NCI-H2081 treated with DMSO at 0.1 percent for 48 hours (cell line): Measurements from ENCODE around the gene SLX4IP.

Experiments
- DNase-seq: peaks from one replicate; lab custom pipeline; 2025; lab: John Stamatoyannopoulos, UW

Gene SLX4IP

DNA sequence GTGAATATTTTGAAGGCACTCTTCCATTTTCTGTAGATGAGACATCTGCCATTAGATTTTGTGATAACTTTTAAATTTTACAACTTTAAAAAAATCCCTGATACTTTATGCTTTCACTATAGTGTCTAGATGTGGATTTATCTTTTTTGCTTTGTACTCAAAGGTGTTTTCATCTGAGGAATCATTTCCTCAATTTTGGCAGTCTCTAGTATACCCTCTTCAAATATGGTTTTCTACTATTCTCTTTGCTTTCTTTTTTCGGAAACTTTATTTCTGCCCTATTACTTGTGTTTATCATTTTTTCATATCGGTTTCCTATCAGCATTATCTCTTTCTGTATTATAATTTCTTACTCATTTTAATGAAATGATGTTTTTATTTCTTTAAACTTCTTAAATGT is 62.2 kb downstream of the SLX4IP start:
- no peak for DNase-seq

DNA sequence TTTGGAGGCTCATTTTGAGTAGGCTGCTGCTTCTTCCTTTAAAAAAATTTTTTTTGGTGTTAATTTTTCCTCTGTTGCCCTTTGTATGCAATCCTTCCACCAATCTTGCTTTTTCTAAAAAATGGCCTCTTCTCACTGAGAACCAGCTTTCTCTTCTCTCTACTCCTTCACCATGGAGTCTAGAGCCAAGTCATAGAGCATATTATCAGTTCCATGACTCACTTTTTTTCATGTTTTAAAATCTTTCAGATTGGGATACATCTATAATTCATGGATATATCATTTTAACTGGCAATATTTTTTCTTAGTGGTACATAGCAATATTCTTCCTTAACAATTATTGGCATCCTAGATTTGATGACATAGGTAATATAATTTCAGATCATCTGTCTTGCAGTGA is 62.7 kb downstream of the SLX4IP start:
- DNase-seq: no peak

DNA sequence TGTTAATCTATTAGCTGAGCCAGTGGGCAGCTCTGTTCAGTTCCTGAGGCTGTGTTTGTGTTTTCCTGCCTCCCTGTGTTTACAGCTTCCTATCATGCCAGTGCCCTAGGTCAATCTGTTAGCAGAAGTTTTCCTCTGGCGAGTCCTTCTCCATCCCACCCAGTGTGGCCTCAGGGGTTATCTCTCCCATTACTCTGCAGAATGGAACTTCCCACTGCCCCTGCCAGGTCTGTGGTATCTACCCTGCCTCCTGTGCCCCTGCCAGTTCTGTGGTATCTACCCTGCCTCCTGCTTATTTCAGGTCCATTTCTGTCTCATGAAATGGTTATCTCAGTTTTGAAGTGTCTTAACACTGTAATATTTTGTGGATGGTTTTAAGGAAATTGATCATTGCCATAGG is 63.1 kb downstream of the SLX4IP start:
- no peak for DNase-seq

DNA sequence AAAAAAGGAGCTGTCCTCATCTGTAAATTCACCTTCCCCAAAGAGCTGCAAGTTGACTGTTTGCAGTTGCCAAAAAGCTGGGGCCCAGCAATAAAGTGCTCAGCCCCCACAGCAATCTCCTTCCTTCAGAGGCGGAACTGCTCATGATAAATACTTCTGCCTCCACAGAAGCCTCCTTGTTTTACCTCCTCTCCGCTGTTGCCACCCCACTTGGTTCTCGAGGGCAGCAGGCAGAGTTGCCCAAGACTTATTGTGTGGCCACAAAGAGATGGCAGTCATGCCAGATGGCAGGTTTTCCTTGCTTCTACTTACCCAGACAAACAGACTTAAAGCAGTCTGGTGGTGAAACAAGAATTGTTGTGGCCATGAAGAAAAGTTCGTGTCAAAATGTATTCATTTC is 66.3 kb downstream of the SLX4IP start:
- no peak for DNase-seq

DNA sequence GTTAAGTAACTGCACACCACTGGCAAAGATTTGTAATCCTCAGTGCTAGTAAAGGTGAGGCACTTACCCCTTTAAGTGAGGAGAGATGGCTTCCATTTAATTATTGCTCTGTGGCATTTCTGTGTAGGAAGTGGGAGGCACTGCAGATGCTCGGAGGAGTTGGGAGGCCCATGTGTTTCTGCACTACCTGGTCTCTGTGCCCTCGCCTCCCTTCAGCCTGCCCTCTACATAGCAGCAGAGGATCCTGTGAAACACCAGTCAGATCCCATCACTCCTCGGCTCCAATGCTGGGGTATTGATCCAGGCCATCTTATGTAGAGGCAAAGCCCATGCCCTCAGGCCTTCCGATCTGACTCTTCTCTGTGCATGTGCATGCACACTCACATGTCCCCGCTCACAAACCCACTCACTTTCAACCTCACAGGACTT is 67.0 kb downstream of the SLX4IP start:
- DNase-seq: no peak

DNA sequence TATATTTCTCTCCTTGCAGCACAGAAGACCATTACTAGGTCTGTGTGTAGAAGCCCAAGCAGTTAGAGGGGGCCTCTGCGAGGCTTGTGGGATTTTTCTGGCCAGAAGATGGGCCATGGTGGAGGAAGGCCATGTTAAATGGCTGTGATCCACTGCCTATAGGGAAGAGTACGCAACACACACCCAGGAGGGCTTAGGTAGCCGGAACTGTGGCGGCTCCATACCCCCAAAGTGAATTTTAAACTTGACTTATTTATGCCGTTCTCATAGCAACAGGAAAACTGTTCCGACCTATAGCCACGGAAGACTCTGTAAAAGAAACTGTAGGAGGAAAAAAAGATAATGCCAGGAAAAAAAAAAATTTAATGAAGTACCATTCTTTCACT is 69.5 kb downstream of the SLX4IP start:
- DNase-seq: no peak

DNA sequence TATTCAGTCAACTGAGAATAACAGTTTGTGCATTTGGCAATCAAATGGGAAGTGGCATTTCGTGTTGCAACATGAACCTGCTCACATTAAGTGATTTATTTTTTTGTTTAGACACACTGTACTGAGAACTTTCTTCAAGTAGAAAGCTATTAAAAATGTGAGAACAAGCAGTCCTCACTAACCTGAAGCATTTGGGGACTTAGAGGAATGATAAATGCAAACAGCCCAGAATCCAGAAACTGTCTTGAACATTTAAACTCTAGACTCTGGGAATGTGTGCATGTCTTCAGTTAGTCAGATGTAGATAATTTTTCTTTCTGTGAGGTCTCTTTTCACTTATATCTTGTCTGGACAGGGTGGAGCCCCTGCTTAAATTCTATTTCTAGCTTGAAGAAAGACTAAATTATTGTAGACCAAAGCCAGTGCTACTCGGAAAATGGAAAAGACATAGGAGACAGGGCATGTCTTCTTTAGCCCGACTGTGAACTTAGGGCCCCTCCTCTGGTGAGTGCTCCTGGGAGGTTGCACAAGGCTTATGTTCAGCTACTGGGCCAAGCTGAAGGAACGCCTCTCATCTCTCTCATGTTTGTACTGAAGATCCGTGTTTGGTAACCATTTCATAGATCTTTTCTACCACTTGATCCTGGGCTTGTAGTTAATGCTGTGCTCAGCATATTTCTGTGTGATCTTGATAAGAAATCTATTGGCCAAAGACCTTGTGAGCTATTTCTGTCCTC is 70.1 kb downstream of the SLX4IP start:
- DNase-seq: no peak

DNA sequence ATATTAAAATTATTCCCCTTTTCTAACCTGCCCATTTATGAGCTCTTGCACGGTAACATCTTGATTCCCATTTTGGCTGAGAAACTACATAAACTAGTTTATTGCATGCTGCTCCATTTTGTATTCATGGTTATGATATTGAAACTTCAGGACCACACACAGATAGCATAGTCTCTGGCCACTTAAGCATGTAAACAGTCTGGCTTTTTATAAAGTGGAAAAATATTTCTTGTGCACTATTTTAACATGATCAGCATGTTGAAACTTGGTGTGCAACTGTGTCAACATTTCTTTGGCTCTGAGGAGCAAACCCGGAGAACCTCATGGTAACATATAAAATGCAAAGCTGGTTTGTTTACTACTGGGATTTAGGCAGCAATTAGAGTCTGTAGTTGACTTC is 70.7 kb downstream of the SLX4IP start:
- DNase-seq: no peak

DNA sequence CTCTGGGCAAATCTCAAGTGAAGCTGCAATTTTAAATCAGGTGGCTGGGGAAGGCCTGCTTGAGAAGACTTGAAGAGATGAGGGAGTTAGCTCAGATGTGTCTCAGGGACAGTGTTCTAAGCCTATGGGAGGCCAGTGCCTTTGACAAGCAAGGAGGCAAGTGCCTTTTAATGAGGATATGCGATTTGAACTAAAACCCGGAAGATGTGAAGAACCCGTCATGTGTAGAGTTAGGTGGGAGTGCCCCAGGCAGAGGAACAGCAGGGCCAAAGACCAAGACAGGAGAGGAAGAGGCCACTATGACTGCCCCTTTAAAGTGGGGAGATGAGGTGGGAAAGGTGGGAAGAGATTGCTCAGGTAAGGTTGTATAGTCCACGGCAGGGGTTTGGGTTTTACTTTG is 71.9 kb downstream of the SLX4IP start:
- no peak for DNase-seq

DNA sequence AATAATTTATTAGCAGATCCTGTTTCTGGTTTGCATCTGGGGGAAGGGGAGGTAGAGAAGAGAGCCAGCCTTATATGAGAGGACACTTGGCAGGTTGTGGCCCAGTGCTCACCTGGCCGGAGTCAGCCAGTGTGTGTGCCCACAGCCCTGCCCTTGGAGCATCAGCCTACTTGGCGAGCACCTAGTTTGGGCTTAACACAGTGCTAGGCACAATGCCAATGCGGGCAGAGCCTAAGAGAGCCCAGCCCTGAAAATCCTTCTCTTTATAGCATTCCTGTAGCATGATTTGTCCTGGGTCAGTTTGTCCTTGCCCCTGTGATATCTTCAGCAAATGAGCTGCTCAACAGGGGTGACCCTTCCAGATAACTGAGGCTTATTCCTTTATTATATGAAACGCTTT is 73.0 kb downstream of the SLX4IP start:
- no peak for DNase-seq

DNA sequence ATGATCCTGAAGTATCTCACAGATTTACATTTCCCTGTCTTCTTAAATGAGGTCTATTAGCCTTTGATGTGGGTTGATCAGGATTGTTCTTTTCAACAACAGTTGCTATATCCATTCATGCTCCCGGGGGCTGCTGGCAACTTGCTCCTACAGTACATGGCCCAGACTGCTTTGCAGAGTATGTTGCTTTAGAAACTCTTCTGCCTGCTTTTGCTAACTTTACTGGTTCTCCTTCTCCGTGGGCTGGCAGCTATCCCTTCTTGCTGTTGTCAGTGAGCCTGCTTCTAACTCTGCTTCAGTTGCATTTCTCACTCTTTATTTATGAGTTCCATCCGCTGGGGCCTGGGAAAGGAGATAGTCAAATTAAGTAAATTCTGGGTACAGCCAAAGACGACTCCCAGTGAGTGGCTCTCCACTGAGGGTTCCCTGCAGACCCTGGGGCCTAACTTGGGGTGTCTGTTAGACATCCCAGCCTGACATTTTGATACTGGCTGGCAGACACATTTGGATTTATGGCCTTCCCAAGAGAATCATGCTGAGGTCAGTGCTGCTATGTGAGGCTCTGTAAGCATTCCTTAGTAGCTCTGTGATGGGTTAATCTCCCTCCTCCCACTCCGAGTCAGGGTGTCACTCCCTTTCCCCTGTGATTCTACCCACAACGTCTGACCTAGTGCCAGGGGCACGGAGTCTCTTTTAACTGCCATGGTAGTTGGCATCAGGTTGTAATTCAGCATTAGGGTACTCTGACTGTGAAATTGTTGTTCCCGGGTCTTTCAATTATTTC is 73.6 kb downstream of the SLX4IP start:
- DNase-seq: no peak

DNA sequence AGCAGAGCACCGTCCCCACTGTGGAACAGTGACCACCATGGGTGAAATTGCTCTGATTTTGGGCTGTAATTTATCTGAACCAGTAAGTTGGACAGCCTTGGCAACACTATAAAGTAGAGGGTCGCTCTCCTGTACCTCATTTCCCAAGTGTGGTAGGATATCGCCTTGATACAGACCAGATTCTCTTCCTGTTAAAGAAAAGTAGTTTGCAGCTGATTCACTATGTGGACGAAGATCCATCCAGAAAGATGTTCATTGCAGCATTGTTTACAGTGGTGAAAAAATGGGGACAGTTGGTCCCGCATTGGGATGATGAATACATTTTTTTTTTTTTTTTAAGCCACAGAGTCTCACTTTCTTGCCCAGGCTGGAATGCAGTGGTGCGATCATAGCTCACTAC is 74.3 kb downstream of the SLX4IP start:
- no peak for DNase-seq

DNA sequence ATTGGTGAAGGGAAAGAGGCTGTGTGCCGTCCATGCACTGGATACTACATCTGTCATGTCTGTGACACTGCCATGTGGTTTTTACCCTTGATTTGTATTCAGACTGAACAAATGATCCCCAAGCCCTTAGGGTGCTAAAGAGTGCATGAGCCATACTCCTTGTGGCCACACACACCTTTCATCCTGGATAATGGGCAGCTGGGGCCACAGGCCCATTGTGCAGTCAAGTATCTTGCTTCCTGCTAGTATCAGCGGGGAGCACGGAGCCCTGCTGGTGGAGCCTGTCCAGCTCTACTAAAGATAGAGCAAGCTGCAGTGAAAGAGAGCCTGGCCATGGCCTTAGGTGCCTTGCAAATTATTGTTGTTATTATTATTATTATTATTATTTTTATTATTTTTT is 75.1 kb downstream of the SLX4IP start:
- DNase-seq: no peak

DNA sequence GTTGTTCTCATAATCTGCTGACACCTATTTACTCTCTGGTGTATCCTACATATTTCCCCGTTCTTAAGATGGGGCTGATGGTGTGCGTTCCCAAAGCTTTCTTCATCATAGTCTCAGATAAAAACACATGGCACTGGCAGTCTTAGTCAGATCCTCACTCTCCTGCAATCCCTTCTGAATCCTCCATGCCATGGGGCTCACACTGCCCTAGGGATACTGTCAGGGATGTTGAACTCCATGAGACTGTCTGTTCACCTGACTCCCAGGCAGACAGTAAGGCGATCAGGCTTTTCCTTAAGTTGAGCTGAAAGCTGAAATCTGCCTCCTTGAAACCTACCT is 76.0 kb downstream of the SLX4IP start:
- no peak for DNase-seq

DNA sequence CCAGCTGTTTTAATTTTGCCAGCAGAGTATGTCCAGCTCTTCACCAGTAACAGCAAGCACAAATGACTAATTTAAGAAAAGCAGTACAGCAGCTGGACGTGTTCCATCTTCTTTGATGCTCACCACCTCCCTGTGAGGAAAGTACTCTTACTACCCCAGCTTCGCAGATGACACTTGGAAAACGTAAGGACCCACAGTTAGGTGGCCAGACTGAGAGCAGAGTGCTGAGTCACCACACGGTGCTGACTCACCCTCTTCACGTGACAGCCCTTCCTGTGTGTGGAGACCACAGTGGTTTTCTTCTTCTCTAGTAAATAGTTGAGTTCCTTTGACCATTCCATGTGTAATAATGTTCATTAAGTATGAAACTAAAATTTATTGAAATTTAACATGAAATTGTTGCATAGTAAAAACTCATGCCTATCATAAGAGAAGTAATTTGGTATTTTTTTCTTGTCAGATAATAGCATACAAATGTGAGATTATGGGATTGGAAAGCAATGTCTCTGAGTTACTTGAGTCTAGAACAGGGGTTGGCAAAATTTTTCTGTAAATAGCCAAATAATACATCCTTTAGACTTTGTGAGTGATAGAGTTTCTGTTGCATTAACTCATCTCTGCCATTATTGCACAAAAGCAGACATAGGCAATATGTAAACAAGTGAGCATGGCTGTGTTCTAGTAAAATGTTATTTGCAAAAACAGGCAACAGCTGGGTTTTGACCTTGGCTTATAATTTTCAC is 76.6 kb downstream of the SLX4IP start:
- DNase-seq: no peak

DNA sequence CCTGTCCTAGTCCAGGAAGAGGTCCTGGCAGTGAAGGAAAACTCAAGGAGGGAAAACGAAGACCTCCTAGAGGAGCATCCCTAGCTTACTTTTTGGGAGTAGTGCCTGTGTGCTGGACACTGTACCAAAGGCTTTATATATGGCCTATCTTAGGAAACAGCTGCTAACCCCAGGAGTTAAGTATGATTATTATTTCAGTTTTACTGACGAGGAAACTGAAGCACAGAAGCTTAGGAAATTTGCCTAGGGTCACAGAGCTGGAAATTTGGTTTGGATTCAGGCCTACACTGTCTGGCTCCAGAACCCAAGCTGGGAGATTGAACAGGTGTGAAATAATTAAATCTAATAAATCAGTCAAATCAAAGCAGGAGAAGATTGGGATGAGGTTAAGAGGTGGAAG is 78.0 kb downstream of the SLX4IP start:
- DNase-seq: no peak

DNA sequence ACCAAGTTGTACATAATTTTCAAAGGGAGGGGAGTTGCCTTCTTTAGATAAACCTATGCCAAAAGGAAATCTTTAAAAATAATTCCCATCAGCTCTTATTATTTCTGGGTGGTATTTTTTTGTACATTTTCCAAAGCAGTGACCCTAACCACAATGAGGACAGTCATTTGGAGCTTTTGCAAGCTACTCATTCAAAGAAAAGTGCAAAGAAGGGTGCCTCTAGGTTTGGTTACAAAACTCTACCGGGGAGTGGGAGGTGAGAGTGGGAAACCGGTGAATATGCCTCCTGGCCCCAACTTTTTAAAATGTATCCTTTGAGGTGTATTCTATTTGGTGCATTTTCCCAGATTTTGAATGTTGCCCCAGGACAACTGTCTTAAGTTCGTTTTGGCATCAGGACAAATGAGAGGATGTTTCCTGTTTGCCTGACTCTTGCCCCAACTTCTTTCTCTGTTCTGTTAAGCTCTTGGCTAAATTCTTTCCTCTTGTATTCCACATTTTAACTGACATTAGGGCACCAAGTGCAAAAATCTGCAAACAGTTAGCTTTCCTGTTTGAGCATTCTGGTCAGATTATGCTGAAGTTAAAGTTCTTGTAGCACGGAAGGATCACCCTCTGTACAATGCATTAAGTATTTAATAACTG is 78.9 kb downstream of the SLX4IP start:
- no peak for DNase-seq

DNA sequence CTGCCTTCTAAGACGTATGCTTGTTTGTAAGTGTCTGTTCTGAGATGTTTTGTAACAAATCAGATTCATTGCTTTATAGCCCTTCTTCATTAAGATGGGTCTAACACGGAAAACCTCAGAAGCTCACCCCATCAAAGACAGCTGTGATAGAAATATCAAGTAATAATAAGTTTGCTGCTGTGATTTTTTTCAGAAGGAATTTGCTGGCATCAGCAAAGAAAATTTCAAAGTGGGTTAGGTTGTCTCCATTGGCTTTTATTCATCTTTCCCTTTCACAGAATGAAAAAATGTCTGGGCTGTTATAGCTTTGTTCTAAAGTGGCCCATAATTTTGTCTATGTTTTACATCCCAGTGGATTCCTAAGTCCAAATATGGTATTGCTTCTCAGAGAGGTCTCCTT is 81.4 kb downstream of the SLX4IP start:
- DNase-seq: no peak

DNA sequence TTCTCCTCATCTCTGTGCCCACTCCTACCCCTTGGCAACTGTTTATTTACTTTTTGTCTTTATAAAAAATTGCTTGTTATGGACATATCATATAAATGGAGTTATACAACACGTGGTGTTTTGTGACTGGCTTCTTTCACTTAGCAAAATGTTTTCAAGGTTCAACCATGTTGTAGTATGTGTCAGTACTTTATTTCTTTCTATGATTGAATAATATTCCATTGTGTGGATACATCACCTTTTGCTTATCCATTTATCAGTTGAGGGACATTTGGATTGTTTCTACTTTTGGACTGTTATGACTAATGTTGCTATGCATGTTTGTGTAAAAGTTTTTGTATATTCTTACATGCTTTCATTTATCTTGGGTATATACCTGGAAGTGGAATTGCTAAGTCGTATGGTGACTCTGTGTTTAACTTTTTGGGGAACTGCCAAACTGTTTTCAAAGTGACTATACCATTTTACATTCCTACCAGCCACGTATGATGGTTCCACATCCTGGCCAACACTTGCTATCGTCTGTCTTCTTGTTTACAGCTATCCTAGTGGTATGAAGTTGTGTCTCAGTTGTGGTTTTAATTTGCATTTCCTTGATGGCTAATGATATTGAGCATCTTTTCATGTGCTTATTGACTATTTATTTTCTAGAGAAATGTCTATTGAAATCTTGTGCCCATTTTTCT is 84.4 kb downstream of the SLX4IP start:
- DNase-seq: no peak

DNA sequence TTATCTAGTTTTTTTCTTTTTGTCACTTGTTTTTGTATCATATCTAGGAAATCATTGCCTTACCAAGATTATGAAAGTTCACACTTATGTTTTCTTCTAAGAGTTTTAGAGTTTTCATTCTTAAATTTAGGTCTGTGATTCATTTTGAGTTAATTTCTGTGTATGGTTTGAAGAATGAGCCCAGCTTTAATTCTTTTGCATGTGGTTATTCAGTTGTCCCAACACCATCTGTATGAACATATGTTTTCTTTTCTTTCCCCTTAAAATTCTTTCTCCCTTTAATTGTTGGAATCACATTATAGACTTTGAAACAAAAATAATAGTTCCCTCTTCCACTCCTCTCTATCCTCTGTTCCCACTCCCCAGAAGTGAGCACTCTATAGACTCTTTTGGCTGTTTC is 85.4 kb downstream of the SLX4IP start:
- DNase-seq: no peak

DNA sequence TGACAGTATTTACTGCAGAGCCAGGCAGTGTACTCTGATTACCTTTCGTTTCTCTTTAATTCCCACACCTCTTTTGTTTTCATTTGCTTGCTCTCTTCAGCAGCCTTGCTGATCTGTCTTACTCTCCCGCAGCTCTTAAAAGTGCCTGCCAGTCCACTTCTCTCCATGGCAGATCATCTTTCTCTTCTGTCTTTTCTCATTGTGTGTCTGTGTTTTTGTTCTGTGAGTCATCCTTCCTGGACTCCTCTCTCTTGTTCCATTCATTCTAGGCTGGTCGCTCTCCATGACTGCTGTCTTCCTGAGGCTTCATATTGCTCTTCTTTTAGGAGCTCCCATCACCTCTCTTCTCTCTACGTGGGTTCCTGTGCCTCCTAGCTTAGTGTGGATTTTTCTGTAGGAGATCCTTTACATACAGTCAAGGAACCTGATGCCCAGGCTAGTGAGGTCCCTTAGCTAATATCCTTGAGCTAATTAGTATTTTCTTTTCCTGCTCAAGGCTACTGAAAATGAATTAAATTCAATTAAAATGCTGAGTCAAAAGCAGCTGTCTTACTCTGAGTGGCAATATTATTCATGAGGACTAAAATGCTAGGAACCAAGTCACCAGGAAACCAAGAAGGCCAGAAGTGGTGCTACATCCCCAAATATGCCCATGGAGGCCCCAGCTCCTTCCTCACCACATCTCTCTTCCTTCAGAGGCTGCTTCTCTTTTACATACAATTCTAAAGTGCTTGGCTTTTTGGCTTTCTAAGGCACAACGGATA is 86.1 kb downstream of the SLX4IP start:
- DNase-seq: no peak
